ENCODE measurements around the gene RALGAPA2.

DNA sequence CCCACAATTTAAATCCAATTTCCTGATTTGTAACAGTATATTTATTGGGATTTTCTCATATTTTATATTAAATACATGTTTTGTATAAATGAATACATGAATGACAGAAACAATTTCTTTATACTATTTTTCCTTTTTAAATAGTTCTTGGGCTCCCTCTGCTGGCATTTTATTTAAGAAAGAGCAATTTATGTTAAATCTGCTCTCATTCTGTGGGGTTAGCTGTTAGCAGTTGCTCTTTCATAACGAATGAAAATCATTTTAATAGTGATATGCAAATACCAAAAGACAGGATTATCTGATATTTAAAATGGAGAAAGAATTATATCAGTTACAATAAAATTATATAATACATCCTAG is 118.3 kb downstream of the RALGAPA2 start:
- TF ChIP-seq SNAI2 (CRISPR knock-in tag; IDR thresholded peaks at IDR 0.05) (no peak), ZNF8 (CRISPR knock-in tag; IDR thresholded peaks at IDR 0.05) (no peak), ISL1 (CRISPR knock-in tag; IDR thresholded peaks at IDR 0.05) (no peak), RARB (CRISPR knock-in tag; IDR thresholded peaks at IDR 0.05) (no peak), GLIS3 (CRISPR knock-in tag; IDR thresholded peaks at IDR 0.05) (no peak), ARNTL (CRISPR knock-in tag; IDR thresholded peaks at IDR 0.05; ENCODE audit: borderline replicate concordance, low read depth) (no peak), ESRRG (CRISPR knock-in tag; IDR thresholded peaks at IDR 0.05) (no peak), ZNF70 (CRISPR knock-in tag; IDR thresholded peaks at IDR 0.05) (no peak), ZFP3 (CRISPR knock-in tag; IDR thresholded peaks at IDR 0.05) (no peak), CSDC2 (CRISPR knock-in tag; IDR thresholded peaks at IDR 0.05) (no peak), ZNF565 (CRISPR knock-in tag; conservative IDR thresholded peaks at IDR 0.05; ENCODE audit: low read depth) (no peak)
- TF ChIP-seq, protein P1, sequence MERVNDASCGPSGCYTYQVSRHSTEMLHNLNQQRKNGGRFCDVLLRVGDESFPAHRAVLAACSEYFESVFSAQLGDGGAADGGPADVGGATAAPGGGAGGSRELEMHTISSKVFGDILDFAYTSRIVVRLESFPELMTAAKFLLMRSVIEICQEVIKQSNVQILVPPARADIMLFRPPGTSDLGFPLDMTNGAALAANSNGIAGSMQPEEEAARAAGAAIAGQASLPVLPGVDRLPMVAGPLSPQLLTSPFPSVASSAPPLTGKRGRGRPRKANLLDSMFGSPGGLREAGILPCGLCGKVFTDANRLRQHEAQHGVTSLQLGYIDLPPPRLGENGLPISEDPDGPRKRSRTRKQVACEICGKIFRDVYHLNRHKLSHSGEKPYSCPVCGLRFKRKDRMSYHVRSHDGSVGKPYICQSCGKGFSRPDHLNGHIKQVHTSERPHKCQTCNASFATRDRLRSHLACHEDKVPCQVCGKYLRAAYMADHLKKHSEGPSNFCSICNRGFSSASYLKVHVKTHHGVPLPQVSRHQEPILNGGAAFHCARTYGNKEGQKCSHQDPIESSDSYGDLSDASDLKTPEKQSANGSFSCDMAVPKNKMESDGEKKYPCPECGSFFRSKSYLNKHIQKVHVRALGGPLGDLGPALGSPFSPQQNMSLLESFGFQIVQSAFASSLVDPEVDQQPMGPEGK (CRISPR knock-in tag; IDR thresholded peaks at IDR 0.05; ENCODE audit: borderline replicate concordance) = no peak
- TF ChIP-seq, protein P2, sequence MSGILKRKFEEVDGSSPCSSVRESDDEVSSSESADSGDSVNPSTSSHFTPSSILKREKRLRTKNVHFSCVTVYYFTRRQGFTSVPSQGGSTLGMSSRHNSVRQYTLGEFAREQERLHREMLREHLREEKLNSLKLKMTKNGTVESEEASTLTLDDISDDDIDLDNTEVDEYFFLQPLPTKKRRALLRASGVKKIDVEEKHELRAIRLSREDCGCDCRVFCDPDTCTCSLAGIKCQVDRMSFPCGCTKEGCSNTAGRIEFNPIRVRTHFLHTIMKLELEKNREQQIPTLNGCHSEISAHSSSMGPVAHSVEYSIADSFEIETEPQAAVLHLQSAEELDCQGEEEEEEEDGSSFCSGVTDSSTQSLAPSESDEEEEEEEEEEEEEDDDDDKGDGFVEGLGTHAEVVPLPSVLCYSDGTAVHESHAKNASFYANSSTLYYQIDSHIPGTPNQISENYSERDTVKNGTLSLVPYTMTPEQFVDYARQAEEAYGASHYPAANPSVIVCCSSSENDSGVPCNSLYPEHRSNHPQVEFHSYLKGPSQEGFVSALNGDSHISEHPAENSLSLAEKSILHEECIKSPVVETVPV (CRISPR knock-in tag; IDR thresholded peaks at IDR 0.05) = no peak
